GM21515 (cell line): ENCODE measurements around the gene CEBPZOS.
A peak's percentile ranks its signal among the peaks of the same experiment; 100 is the strongest.

Source experiments
- ATAC-seq: cut with Tn5 transposase; IDR thresholded peaks from one replicate; pipeline ENCODE4 v1.9.1; 2021; ENCODE audit not compliant: unreplicated experiment

Gene CEBPZOS

GRCh38 chr2:37196320-37197195 is at the start of gene CEBPZOS:
Gene CEBPZOS, plus strand, starts transcription at chr2:37196496. Its CDS starts 3,209 bp downstream, at chr2:37199705.
- ATAC-seq: peak; percentile 65

DNA sequence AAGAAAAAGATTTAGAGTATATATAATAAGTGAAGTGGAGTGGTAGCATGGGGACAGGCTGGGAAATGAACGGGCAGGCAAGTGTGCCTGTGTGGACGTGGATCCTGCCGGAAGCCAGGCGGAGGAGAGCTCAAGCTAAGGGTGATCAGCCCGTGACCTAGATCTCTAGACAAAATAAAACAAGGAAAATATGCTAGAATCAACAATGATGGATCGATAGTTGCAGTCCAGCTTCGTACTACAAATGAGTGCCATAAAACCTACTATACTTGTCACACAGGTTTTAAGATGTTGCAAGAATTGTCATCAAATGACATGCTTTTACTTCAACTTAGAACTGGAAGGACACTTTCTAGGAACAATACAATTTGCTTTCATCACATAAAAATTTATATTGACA is 48.0 kb upstream of the CEBPZOS start:
- no peak for ATAC-seq

GRCh38 chr2:37149626-37150322 is 46.5 kb upstream of the CEBPZOS start:
- ATAC-seq: no peak

GRCh38 chr2:37153224-37153623 is 43.1 kb upstream of the CEBPZOS start:
- no peak for ATAC-seq

- ATAC-seq: no peak
These were observed 41.5 kb upstream of the CEBPZOS start for GRCh38 chr2:37154785-37155184.

- peak; percentile 36 for ATAC-seq
These were observed 40.0 kb upstream of the CEBPZOS start for GRCh38 chr2:37156071-37156856.

GRCh38 chr2:37156857-37157714 is 39.2 kb upstream of the CEBPZOS start, which contains the start of gene EIF2AK2:
Gene EIF2AK2, minus strand, starts transcription at chr2:37156980. Its CDS starts 9,174 bp downstream, at chr2:37147806.
- ATAC-seq: peak; percentile 89

- no peak for ATAC-seq
These were observed 31.5 kb upstream of the CEBPZOS start for GRCh38 chr2:37164757-37165156.

- no peak for ATAC-seq
These were observed 28.6 kb upstream of the CEBPZOS start for GRCh38 chr2:37167636-37168180.

- no peak for ATAC-seq
These were observed 27.9 kb upstream of the CEBPZOS start for GRCh38 chr2:37168217-37168981.

DNA sequence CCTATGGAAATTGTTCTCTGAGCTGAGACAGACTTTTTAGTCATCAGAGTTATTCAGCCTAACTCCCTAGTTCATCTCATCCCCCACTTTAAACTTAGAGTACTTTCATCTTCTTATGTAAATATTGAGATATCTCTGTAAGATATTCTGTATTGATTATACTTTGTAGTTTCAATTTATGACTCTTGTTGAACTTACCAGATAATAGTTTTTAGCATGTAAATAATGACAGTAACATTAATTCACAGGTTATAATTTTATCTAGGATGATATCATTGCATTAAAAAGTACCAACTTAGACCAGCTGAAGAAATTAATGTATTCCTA is 24.7 kb upstream of the CEBPZOS start:
- no peak for ATAC-seq

GRCh38 chr2:37173741-37174140 is 22.6 kb upstream of the CEBPZOS start:
- ATAC-seq: no peak

DNA sequence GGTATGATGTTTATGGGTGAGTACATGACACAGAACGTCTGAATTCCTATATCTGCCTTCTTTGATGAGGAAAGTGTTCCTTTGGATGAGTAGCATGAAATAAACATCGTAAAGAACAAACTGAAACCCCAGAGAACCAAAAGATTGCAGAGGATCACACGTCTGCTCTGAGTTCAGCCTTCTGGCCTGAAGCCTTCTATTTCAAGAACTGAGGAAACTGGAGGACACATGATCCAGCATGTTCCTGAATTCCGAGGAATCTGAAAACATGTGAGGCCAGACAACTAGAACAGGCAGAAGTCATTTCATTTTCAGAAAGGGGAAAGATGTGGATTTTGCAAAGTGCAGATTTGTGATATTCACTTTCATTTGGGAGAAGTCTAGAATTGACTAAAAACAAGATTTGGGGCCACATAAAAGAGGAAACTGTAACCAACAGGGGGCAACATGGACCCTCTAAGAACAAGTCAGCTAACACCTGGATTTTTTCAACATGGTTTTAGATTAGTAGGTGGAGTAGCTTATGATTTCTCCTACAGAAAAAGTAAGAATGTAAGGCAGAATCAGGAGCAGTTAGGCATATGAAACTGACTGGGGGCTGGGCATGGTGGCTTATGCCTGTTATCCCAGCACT is 16.2 kb upstream of the CEBPZOS start:
- no peak for ATAC-seq

GRCh38 chr2:37180640-37181039 is 15.7 kb upstream of the CEBPZOS start:
- no peak for ATAC-seq

DNA sequence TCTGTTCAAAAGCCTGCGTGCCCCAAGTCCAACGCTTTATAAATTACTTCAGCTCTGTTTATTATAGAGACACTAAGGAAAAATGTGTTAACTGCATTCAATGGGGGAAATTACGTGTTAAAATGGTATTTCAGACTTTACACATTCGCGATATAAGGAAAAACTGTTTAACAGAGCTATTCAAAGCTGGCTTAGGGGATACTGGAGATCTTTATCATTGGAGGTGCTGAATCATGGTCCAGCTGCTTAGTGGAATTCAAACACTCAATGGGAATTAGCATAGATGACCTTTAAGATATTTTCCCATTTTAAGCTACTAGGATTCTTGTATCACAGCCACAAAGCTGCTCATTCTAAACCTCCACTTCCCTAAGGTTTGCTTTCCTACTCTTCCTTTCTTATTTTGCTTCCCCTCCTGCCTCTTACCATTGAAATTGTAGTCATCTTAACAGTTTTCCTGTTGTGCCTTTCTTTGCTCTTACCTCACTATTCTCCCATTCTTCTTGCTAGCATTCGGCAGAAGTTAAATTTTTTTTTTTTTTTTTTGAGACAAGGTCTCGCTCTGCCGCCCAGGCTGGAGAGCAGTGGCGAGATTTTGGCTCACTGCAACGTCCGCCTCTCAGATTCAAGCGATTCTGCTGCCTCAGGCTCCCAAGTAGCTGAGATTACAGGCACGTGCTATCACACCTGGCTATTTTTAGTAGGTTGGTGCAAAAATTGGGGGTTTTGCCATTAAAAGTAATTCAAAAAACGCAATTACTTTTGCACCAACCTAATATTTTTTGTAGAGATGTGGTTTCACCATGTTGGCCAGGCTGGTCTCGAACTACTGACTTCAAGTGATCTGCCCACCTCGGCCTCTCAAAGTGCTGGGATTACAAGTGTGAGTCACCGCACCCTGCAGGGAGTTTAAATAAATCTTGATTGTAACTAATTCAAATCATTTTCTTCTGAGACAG is 14.3 kb upstream of the CEBPZOS start:
- no peak for ATAC-seq

- ATAC-seq: no peak
These were observed 7.7 kb upstream of the CEBPZOS start, which contains the start of gene SULT6B1 for GRCh38 chr2:37188570-37188969. Gene SULT6B1, minus strand, starts transcription at chr2:37188670. Its CDS starts 30 bp downstream, at chr2:37188640.

DNA sequence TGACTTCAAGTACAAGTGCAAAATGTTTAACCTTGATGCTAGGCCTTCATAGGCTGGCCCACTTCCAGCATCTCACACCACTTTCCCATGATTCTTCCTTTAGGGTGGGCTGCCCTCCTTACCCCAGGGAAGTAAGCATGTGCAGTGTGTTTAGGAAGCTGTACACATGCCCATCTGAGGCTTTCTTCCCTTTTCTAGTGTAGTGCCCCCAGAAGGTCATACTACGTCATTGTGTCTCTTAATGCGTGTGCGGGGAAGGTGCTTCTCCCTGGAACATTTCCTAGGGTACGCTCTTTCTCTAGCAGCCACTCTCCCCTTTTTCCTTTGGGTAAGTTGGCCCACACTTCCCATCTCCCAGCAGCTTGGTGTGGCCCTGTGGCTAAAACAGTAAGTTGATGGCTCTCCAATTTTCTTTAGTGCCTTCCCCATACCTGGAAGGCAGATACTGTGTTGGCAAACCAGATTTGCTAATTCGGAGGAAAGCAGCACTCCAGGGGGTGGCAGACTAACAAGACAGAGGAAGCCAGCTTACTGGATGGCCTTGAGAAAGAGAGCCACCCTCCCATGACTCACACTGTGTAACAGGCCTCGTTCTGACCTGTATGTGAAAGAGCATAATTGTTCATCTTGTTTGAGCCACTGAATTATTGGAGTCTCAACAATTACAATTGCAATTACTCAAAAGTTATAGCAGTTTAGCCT is 6.7 kb upstream of the CEBPZOS start:
- no peak for ATAC-seq
